ENCODE results near the gene BARX2.

Gene BARX2

GRCh38 chr11:129402206-129403171, 26.8 kb downstream of the BARX2 start:
- no peaks in the 10 kb centered on the region for H3K36me3 Mint-ChIP-seq (ENCODE audit: low read depth)
- peaks cover 2% of the 10 kb centered on the region for H3K27me3 Mint-ChIP-seq
- H3K9me3 Mint-ChIP-seq: no peaks in the 10 kb centered on the region
- no peaks in the 10 kb centered on the region for H3K4me1 Mint-ChIP-seq (ENCODE audit: low read depth)
- no peak overlapping the region for H3K27ac Mint-ChIP-seq
- no peak overlapping the region for H3K4me3 Mint-ChIP-seq
- intact Hi-C loops (cut with micrococcal nuclease): no loop called here

- no peak overlapping the region for H3K27ac Mint-ChIP-seq
- H3K27me3 Mint-ChIP-seq: peaks cover 2% of the 10 kb centered on the region
- intact Hi-C loops (cut with micrococcal nuclease): no loop called here
- no peaks in the 10 kb centered on the region for H3K4me1 Mint-ChIP-seq (ENCODE audit: low read depth)
- H3K9me3 Mint-ChIP-seq: no peaks in the 10 kb centered on the region
- no peak overlapping the region for H3K4me3 Mint-ChIP-seq
- no peaks in the 10 kb centered on the region for H3K36me3 Mint-ChIP-seq (ENCODE audit: low read depth)
Measured at GRCh38 chr11:129404731-129405130, 29.1 kb downstream of the BARX2 start.

GRCh38 chr11:129408865-129409444, 33.3 kb downstream of the BARX2 start:
- Mint-ChIP-seq H3K27ac (no peak overlapping the region), H3K4me3 (no peak overlapping the region), H3K4me1 (ENCODE audit: low read depth) (no peaks in the 10 kb centered on the region), H3K27me3 (peaks cover 2% of the 10 kb centered on the region), H3K9me3 (no peaks in the 10 kb centered on the region), H3K36me3 (ENCODE audit: low read depth) (no peaks in the 10 kb centered on the region)
- intact Hi-C loops (cut with micrococcal nuclease): no loop called here

- intact Hi-C loops (cut with micrococcal nuclease): no loop called here
- peaks cover 2% of the 10 kb centered on the region for H3K27me3 Mint-ChIP-seq
- H3K36me3 Mint-ChIP-seq (ENCODE audit: low read depth): no peaks in the 10 kb centered on the region
- no peak overlapping the region for H3K27ac Mint-ChIP-seq
- no peak overlapping the region for H3K4me3 Mint-ChIP-seq
- H3K4me1 Mint-ChIP-seq (ENCODE audit: low read depth): no peaks in the 10 kb centered on the region
- no peaks in the 10 kb centered on the region for H3K9me3 Mint-ChIP-seq
Measured at GRCh38 chr11:129410395-129410960, 34.8 kb downstream of the BARX2 start.

GRCh38 chr11:129412494-129412893, 36.8 kb downstream of the BARX2 start:
- no peak overlapping the region for H3K4me3 Mint-ChIP-seq
- intact Hi-C loops (cut with micrococcal nuclease): no loop called here

GRCh38 chr11:129414144-129414872, 38.7 kb downstream of the BARX2 start:
- intact Hi-C loops (cut with micrococcal nuclease): no loop called here
- H3K27ac Mint-ChIP-seq: no peak overlapping the region
- H3K9me3 Mint-ChIP-seq: no peaks in the 10 kb centered on the region
- no peaks in the 10 kb centered on the region for H3K36me3 Mint-ChIP-seq (ENCODE audit: low read depth)
- H3K27me3 Mint-ChIP-seq: no peaks in the 10 kb centered on the region
- H3K4me1 Mint-ChIP-seq (ENCODE audit: low read depth): no peaks in the 10 kb centered on the region
- H3K4me3 Mint-ChIP-seq: no peak overlapping the region

More at GRCh38 chr11:129412494-129412893, 36.8 kb downstream of the BARX2 start:
- no peaks in the 10 kb centered on the region for H3K27me3 Mint-ChIP-seq
- no peaks in the 10 kb centered on the region for H3K9me3 Mint-ChIP-seq
- H3K27ac Mint-ChIP-seq: no peak overlapping the region
- H3K36me3 Mint-ChIP-seq (ENCODE audit: low read depth): no peaks in the 10 kb centered on the region
- no peaks in the 10 kb centered on the region for H3K4me1 Mint-ChIP-seq (ENCODE audit: low read depth)

GRCh38 chr11:129416080-129416820, 40.6 kb downstream of the BARX2 start:
- no peaks in the 10 kb centered on the region for H3K27me3 Mint-ChIP-seq
- no peak overlapping the region for H3K4me3 Mint-ChIP-seq
- H3K4me1 Mint-ChIP-seq (ENCODE audit: low read depth): no peaks in the 10 kb centered on the region
- no peaks in the 10 kb centered on the region for H3K36me3 Mint-ChIP-seq (ENCODE audit: low read depth)
- intact Hi-C loops (cut with micrococcal nuclease): no loop called here
- no peaks in the 10 kb centered on the region for H3K9me3 Mint-ChIP-seq
- no peak overlapping the region for H3K27ac Mint-ChIP-seq

- Mint-ChIP-seq H3K4me3 (no peak overlapping the region), H3K36me3 (ENCODE audit: low read depth) (no peaks in the 10 kb centered on the region), H3K9me3 (no peaks in the 10 kb centered on the region), H3K27me3 (no peaks in the 10 kb centered on the region), H3K4me1 (ENCODE audit: low read depth) (no peaks in the 10 kb centered on the region), H3K27ac (no peak overlapping the region)
- intact Hi-C loops (cut with micrococcal nuclease): no loop called here
Measured at GRCh38 chr11:129417458-129417857, 41.8 kb downstream of the BARX2 start.

- Mint-ChIP-seq H3K27me3 (no peaks in the 10 kb centered on the region), H3K36me3 (ENCODE audit: low read depth) (no peaks in the 10 kb centered on the region), H3K4me3 (no peak overlapping the region), H3K9me3 (no peaks in the 10 kb centered on the region), H3K27ac (no peak overlapping the region), H3K4me1 (ENCODE audit: low read depth) (no peaks in the 10 kb centered on the region)
- intact Hi-C loops (cut with micrococcal nuclease): no loop called here
Measured at GRCh38 chr11:129418039-129418438, 42.4 kb downstream of the BARX2 start.

- Mint-ChIP-seq H3K27ac (no peak overlapping the region), H3K9me3 (no peaks in the 10 kb centered on the region), H3K27me3 (no peaks in the 10 kb centered on the region), H3K4me1 (ENCODE audit: low read depth) (no peaks in the 10 kb centered on the region), H3K4me3 (no peak overlapping the region), H3K36me3 (ENCODE audit: low read depth) (no peaks in the 10 kb centered on the region)
- intact Hi-C loops (cut with micrococcal nuclease): no loop called here
Measured at GRCh38 chr11:129419386-129419785, 43.7 kb downstream of the BARX2 start.

- intact Hi-C loops (cut with micrococcal nuclease): no loop called here
- no peaks in the 10 kb centered on the region for H3K4me1 Mint-ChIP-seq (ENCODE audit: low read depth)
Measured at GRCh38 chr11:129423426-129423825, 47.8 kb downstream of the BARX2 start.

GRCh38 chr11:129425214-129425613, 49.6 kb downstream of the BARX2 start:
- no peak overlapping the region for H3K4me3 Mint-ChIP-seq
- intact Hi-C loops (cut with micrococcal nuclease): no loop called here
- H3K36me3 Mint-ChIP-seq (ENCODE audit: low read depth): no peaks in the 10 kb centered on the region
- H3K9me3 Mint-ChIP-seq: no peaks in the 10 kb centered on the region
- H3K27ac Mint-ChIP-seq: no peak overlapping the region
- H3K4me1 Mint-ChIP-seq (ENCODE audit: low read depth): no peaks in the 10 kb centered on the region
- H3K27me3 Mint-ChIP-seq: no peaks in the 10 kb centered on the region

More at GRCh38 chr11:129423426-129423825, 47.8 kb downstream of the BARX2 start:
- Mint-ChIP-seq H3K36me3 (ENCODE audit: low read depth) (no peaks in the 10 kb centered on the region), H3K27me3 (no peaks in the 10 kb centered on the region), H3K9me3 (no peaks in the 10 kb centered on the region), H3K27ac (no peak overlapping the region), H3K4me3 (no peak overlapping the region)

- intact Hi-C loops (cut with micrococcal nuclease): no loop called here
- no peaks in the 10 kb centered on the region for H3K4me1 Mint-ChIP-seq (ENCODE audit: low read depth)
- H3K27me3 Mint-ChIP-seq: no peaks in the 10 kb centered on the region
- H3K36me3 Mint-ChIP-seq (ENCODE audit: low read depth): no peaks in the 10 kb centered on the region
- no peak overlapping the region for H3K27ac Mint-ChIP-seq
- H3K9me3 Mint-ChIP-seq: no peaks in the 10 kb centered on the region
- H3K4me3 Mint-ChIP-seq: no peak overlapping the region
Measured at GRCh38 chr11:129426038-129426437, 50.4 kb downstream of the BARX2 start.

Measured in dendritic cell treated with granulocyte-macrophage colony-stimulating factor and Interleukin-4, amounts not matched to agents 40 ng/mL and 50 ng/mL, for 4 days (primary cell).